Limb (tissue), 2 donors: ENCODE results near the gene DUOX2.
"Not testable (repeated sequence)": the region's sequence is repeated elsewhere in the genome, so short reads cannot be mapped to it uniquely, and the experiment has no call there.

Source experiments
- DNase-seq, 2 donors: peaks; one replicate each; pipeline ENCODE4 v3.0.0-alpha.2; 2016; ENCODE audit errors: extremely low spot score in 2 of 2

Gene DUOX2

DNA sequence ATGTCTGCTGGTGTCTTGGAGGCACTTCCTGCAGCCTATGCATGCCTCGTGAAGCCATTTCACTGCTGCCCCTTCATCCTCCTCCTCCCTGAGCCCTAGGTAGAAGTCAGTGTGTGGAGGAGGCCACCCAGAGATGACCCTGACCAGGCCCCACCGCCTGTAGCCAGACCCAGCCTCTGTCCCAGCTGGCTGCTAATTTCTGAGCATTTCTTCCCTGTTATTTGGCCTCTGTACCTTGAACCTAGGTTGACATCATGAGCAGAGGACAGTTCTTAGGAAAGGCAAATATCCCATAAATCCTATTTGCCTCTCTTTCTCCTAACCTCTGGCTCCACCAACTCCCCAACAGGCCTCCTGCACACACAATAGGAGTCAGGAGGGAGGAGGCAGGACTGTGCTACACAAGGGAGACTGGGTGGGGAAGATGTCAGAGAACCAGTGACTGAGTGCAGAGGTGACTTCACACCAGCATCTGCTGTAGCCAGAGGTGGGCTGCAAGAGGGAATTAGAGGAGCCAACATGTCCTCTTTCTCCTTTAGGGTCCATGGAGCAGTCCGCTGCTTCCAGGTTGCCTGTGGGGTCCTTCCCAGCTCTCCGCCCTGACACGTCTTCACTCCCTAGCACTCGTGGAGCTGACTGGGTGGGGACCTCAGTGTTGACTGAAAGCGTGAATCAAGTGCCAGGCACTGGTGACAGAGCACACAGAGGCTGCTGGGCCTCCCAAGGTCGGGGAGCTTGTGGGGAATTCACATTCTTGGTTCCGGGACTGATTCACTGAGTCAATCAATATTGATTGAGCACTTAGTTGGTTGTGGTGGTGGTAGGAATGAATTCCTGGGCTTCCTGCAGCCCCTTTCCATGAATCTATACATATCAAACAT lies 38.3 kb downstream of the DUOX2 start:
- DNase-seq = not testable (repeated sequence)

DNA sequence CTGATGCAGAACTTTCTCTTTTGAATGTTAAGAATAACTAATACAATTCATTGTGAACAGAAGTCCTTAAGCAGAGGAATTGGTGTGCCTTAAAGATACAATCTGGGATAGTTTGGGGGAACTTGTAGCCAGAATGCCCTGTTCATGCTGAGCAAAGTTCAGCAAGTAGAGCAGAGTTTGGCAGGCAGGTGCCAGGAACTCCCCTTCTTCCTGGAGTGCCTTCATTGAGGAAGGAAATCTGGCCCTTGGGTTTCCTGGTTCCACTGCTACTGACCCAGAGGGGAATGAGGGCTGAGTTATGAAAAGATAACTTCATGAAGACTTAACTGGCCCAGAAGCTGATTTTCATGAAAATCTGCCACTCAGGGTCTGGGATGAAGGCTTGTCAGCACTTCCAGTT lies 40.4 kb downstream of the DUOX2 start:
- DNase-seq = not testable (repeated sequence)

DNA sequence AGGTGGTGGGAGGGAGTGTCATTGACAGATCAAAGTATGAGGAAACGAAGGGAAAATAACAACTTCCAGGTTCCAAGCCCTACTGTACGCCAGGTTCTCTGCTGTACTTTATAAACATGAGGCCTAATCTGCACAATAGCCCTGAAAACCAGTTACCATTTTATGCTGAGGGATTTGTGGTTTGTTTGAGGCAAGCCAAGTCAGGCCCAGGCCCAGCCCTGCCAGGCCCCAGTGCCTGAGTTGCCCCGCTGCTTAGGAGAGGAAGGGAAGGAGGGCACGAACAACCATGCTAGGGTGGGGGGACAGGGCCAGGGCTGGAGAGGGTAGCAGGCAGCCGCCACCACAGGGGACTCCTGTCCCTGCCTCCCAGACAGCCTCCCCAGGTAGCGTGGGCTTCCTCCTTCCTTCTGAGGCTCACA lies 44.0 kb downstream of the DUOX2 start:
- DNase-seq = not testable (repeated sequence)

DNA sequence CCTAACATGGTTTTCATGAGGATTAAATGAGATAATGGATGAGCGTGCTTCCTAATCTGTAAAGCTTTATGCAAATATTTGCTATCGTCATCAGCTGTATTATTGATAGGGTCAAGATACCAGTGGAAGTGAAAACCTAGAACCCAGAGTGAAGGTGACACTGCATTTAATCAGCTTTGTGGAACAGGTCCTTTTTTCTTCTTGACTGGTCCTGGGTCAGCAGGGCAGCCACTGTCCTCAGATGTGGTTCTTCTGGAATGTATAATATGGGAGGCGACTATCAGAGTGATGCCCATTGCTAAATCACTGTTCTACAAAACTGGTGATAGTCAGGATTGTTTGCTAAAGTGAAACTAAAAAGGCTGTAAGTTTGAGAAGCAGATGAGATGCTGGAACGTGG lies 49.6 kb downstream of the DUOX2 start:
- no peak for DNase-seq

DNA sequence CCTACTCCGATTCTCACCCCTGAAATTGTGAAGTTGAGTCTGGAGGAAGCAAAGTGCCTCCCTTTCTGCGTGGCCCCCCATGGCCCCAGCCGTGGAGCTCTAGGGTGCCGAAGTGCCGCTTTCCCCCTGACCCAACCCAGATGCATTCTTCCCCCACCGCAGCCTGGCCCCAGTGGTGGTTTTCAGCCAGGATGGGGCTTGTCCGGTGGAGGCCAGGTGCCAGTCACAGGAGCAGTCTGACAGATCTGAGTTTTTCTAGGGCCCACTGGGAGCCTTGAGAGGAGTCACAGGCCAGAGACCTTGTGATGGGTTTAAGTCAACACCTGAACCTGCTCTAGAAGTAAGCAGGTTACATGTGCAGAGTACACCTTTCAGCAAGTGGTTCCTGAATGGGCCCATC lies 51.7 kb downstream of the DUOX2 start:
- not testable (repeated sequence) for DNase-seq

DNA sequence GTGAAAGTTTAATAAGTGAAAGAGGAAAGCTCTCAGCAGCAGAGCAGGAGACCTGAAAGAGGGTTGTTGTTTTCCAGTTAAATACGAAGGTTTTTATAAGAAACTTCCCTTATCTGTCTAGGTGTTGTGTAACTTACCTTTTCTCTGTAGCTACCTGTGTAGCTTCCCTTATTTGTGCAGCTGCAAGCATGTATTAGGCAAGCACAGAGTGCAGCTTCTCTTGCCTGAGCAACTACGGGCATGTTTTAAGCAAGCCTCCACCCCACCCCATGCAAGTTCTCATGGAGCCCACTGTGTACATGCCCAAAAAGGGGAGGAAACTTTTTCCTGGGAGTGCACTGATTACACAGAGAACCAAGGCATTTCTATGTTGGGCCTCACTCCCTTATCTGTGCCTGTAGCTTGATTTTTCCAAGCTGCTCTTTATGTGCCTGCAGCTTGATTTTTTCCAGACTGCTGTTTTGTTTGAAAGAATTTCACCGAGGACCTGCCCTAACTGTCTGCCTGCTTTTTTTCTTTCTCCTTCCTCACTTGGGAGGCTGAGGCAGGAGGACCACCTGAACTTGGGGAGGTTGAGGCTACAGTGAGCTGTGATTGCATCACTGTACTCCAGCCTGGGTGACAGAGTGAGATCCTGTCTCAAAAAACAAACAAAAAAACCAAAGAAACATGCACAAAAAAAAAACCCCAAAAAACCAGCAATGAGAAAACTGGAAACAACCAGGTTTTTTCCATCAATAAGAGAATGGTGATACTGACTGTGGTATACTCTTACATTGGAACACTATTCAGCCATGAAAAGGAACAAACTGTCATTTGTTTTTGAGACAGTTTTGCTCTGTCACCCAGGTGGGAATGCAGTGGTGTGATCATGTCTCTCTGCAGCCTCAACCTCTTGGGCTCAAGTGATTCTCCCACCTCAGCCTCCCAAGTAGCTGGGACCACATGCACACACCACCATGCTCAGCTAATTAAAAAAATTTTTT lies 55.0 kb downstream of the DUOX2 start:
- DNase-seq = not testable (repeated sequence)

DNA sequence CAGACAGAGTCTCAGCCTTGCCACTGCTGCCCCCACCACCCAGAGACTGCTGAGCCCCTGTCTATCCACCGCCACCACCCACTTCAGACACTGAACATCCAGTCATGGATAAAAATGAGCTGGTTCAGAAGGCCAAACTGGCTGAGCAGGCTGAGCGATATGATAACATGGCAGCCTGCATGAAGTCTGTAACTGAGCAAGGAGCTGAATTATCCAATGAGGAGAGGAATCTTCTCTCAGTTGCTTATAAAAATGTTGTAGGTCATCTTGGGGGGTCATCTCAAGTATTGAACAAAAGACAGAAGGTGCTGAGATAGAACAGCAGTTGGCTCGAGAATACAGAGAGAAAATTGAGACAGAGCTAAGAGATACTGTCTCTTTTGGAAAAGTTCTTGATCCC lies 61.3 kb downstream of the DUOX2 start:
- DNase-seq = not testable (repeated sequence)

DNA sequence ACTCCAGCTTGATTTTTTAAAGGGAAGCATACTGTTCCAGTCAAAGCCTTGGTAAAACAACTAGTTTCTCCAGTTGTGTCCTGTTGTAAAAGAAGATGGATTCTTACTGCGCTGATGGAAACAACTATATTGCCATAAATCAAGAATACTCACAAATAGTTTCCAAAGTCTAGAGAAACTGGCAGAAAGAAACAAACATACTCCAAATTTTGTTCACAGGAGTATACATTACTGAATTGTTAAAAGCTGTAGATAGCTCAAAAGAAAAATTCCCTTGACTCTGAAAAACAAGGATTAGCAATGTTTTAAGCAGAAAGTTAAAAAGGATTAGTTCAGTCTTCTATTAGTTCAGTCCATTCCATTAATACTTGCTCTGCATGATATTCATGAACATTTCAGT lies 63.4 kb downstream of the DUOX2 start:
- DNase-seq = no peak

DNA sequence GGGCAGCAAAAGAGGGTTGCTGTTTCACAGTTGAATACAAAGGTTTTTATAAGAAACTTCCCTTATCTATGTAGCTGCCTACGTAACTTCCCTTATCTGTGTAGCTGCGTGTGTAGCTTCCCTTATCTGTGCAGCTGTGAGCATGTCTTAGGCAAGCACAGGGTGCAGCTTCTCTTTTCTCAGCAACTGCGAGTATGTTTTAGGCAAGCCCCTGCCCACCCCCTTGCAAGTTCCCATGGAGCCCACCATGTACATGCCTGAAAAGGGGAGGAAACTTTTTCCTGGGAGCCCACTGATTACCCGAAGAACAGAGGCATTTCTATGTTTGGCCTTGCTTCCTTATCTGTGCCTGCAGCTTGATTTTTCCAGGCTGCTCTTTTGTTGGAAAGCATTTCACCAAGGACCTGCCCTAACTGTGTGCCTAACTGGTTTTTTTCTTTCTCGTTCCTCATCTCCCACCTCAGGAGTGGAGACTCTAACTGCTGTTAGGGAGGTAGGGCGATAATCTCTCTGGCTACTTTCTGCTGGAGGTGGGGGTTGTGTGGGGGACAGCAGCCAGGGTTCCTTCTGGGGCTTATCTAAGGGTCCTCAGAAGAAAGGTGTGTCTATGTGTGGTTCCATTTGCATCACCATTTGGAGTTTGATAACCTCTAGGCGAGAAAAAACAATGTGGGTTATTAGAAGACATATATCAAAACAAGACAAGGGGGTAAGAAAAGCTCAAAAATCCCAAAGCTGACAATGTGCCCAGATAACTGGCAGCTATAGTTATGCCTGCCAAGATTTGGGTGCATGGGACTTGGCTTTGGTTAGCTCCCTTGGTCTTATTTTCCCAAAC lies 65.0 kb downstream of the DUOX2 start:
- no peak for DNase-seq

DNA sequence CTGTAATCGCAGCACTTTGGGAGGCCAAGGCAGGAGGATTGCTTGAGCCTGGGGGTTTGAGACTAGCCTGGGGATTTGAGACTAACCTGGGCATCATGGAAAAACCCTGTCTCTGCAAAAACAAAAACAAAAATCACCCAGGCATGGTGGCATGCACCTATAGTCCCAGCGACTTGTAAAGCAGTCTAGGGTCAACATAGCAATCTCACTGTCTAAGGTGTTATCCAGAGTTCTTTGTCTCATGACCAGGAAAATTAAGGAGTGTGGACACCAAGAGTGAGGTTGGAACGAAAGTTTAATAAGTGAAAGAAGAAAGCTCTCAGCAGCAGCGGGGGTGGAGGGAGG lies 65.6 kb downstream of the DUOX2 start:
- DNase-seq = not testable (repeated sequence)

DNA sequence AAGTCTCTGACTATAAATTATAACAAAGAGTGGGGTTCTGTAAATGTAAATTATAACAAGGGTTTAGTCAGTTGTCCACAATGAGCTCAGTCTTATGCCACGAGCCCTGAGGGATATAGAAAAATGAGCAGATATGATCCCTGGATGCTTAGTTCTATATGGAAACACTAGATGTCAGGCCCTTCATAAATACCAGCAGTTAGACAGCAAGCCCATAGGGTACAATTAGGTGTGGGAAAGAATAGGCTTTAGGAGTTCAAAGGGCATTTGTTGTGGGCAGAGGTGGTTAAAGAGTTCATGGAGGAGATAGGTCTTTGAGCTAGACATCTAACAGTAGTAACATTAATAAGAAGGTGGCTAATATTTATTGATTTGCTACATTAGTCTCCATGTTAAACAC lies 69.7 kb downstream of the DUOX2 start:
- DNase-seq = not testable (repeated sequence)

DNA sequence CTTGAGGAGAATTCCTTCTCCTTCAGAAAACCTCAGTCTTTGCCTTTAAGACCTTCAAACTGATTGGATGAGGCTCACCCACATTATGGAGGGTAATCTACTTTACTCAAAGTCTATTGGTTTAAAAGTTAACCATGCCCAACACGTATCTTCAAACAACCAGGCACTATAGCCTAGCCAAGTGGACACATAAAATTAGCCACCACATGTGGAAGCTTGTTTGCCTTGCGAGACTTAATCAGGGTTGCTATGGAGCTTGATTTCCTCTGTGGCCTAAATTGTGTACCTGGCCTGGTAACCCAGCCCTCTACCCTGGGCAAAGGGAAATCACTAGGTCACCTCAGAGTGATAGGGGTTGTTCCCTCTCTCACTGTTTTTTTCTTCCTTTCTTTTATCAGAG lies 71.1 kb downstream of the DUOX2 start:
- DNase-seq = not testable (repeated sequence)
